NB4 (cell line): ENCODE results near the gene MAP3K2.

Experiments
- DNase-seq: peaks from one replicate; pipeline ENCODE4 v3.0.0; 2010; ENCODE audit warnings: low read depth
- H3K4me3 ChIP-seq: one replicate; pipeline ENCODE4 v1.5.1; 2011; ENCODE audit warnings: mild to moderate bottlenecking, low read depth, low read length, moderate library complexity
- CTCF ChIP-seq: IDR thresholded peaks from one replicate; pipeline ENCODE4 v1.5.1; 2012; ENCODE audit warnings: low read depth, low read length
- MAX ChIP-seq: IDR thresholded peaks from 2 replicates; pipeline ENCODE4 v1.6.1; 2011; ENCODE audit warnings: low read depth, low read length
- MYC ChIP-seq: IDR thresholded peaks from 2 replicates; pipeline ENCODE4 v1.6.1; 2011; ENCODE audit warnings: low read depth, low read length
- POLR2A ChIP-seq: IDR thresholded peaks from 2 replicates; pipeline ENCODE4 v1.6.1; 2011; ENCODE audit warnings: mild to moderate bottlenecking; ENCODE audit not compliant: insufficient read length; ENCODE audit errors: extremely low read depth

The MAP3K2 gene

GRCh38 chr2:127254386-127254981 is 133.3 kb downstream of the MAP3K2 start:
- TF ChIP-seq CTCF (no peak), MYC (no peak), MAX (no peak), POLR2A (no peak)
- DNase-seq = no peak
- no peak overlapping the region for H3K4me3 ChIP-seq
